Mesothelial cell of epicardium (in vitro differentiated cells): ENCODE results near the gene STK10. TPM values are rescaled to one million over a fixed set of nuclear protein-coding genes. Genes with fewer than 3 reads are reported as not detected.

ENCODE experiments used
- DNase-seq, 2 experiments: peaks; one replicate each; pipeline ENCODE4 v3.0.0; 2021; ENCODE audit warnings: low spot score in 2 of 2; ENCODE audit not compliant: unreplicated experiment in 2 of 2
- H3K27ac Mint-ChIP-seq: 2 replicates; pipeline ENCODE4 v1.8.0; 2021; ENCODE audit warnings: mixed read lengths
- H3K27me3 Mint-ChIP-seq: 2 replicates; pipeline ENCODE4 v1.8.0; 2021; ENCODE audit warnings: low read depth, mixed read lengths
- H3K36me3 Mint-ChIP-seq: 2 replicates; pipeline ENCODE4 v1.8.0; 2021; ENCODE audit warnings: mixed read lengths
- H3K4me1 Mint-ChIP-seq: 2 replicates; pipeline ENCODE4 v1.8.0; 2021; ENCODE audit warnings: mixed read lengths
- H3K4me3 Mint-ChIP-seq: 2 replicates; pipeline ENCODE4 v1.8.0; 2021; ENCODE audit warnings: mild to moderate bottlenecking, moderate library complexity, mixed read lengths
- H3K9me3 Mint-ChIP-seq: 2 replicates; pipeline ENCODE4 v1.8.0; 2021; ENCODE audit warnings: mixed read lengths
- CTCF ChIP-seq: fragments of 200-600 bp; sonication (generic); IDR thresholded peaks from one replicate; pipeline ENCODE4 v1.5.0; 2021; ENCODE audit warnings: antibody characterized with exemption; ENCODE audit not compliant: unreplicated experiment
- total RNA-seq: library from RNA; stranded (reverse); gene quantifications from 3 replicates; pipeline ENCODE4 v1.2.1, GENCODE V29; 2021

STK10 gene
- total RNA-seq, 1 donor from 2014 or later: 15.5 TPM

- H3K4me1 Mint-ChIP-seq: peaks cover 13% of the 10 kb centered on the region
- DNase-seq: no peak
- peaks cover 5% of the 10 kb centered on the region for H3K9me3 Mint-ChIP-seq
- peak overlapping the region; percentile 2 for H3K27ac Mint-ChIP-seq
- TF ChIP-seq CTCF: no peak
- H3K36me3 Mint-ChIP-seq: peaks cover 5% of the 10 kb centered on the region
- no peaks in the 10 kb centered on the region for H3K27me3 Mint-ChIP-seq
- no peak overlapping the region for H3K4me3 Mint-ChIP-seq
Observed at GRCh38 chr5:172178991-172179989, 8.7 kb downstream of the STK10 start.

- peaks cover 5% of the 10 kb centered on the region for H3K36me3 Mint-ChIP-seq
- H3K4me3 Mint-ChIP-seq: no peak overlapping the region
- H3K9me3 Mint-ChIP-seq: peaks cover 5% of the 10 kb centered on the region
- peaks cover 18% of the 10 kb centered on the region for H3K4me1 Mint-ChIP-seq
- H3K27me3 Mint-ChIP-seq: no peaks in the 10 kb centered on the region
- no peak overlapping the region for H3K27ac Mint-ChIP-seq
- TF ChIP-seq CTCF: no peak
- DNase-seq: no peak
Observed at GRCh38 chr5:172178301-172178987, 9.6 kb downstream of the STK10 start.

DNA sequence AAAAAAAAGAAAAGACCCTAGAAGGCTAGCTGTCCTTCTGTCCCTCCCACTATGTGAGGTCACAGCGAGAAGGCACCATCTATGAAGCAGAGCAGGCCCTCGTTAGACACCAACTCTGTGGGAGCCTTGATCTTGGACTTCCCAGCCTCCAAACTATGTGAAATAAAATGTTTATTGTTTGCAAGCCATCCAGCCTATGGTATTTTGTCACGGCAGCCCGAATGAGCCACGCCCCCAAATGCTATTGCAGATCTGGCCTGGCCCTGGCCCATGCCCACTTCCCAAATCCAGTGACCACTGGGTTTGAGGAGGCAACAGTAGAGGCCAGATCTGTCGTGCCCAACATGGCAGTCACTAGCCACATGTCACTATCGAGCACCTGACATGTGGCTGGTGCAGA, 10.8 kb downstream of the STK10 start:
- H3K4me3 Mint-ChIP-seq: no peak overlapping the region
- peaks cover 2% of the 10 kb centered on the region for H3K36me3 Mint-ChIP-seq
- no peak overlapping the region for H3K27ac Mint-ChIP-seq
- peaks cover 5% of the 10 kb centered on the region for H3K9me3 Mint-ChIP-seq
- peaks cover 20% of the 10 kb centered on the region for H3K4me1 Mint-ChIP-seq
- DNase-seq: no peak
- TF ChIP-seq CTCF: no peak
- no peaks in the 10 kb centered on the region for H3K27me3 Mint-ChIP-seq

DNA sequence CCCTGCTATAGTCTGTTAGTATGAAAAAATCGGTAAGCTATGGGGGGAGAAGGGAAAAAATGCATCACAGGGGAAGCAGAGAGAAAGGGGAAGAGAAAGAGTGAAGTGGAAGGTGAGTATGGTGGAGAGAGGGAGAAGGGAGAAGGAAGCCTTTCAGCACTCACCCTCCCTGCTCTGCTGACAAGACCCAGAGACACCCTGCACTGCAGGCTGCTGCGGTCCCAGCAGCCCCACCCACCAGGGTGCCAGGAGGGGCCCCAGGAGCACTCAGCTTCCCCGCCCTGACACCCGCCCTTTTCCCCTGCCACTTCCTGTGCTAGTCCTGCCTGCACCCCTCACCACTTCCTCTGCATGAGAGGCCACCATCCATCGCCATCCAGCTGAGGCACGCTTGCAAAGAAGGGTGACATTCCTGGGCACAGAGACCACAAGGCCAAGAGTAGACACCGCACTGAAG, 12.7 kb downstream of the STK10 start:
- Mint-ChIP-seq H3K9me3 (no peaks in the 10 kb centered on the region), H3K4me1 (peaks cover 20% of the 10 kb centered on the region), H3K27ac (no peak overlapping the region), H3K27me3 (no peaks in the 10 kb centered on the region), H3K4me3 (no peak overlapping the region), H3K36me3 (no peaks in the 10 kb centered on the region)
- TF ChIP-seq CTCF: no peak
- no peak for DNase-seq

- Mint-ChIP-seq H3K36me3 (no peaks in the 10 kb centered on the region), H3K9me3 (no peaks in the 10 kb centered on the region), H3K4me3 (no peak overlapping the region), H3K27ac (peak overlapping the region; percentile 16), H3K27me3 (no peaks in the 10 kb centered on the region), H3K4me1 (peaks cover 15% of the 10 kb centered on the region)
- TF ChIP-seq CTCF: no peak
- no peak for DNase-seq
Observed at GRCh38 chr5:172173564-172174153, 14.4 kb downstream of the STK10 start.
